SK-N-SH (cell line): ENCODE data around the gene RPS10. TPM values are rescaled to one million over a fixed set of nuclear protein-coding genes. Genes with fewer than 3 reads are reported as not detected.

Source experiments
- CTCF ChIA-PET: fragments of 300-600, 350-600 bp; formaldehyde crosslinking; extraction: SDS; loops from one replicate; lab custom pipeline; 2021; lab: Yijun Ruan, JAX
- POLR2A ChIA-PET: fragments of 350-600 bp; sonication (Branson Sonifier 250); formaldehyde crosslinking; extraction: SDS; loops from one replicate; lab custom pipeline; 2020; ENCODE audit warnings: antibody characterized with exemption, inconsistent platforms; lab: Yijun Ruan, JAX
- DNase-seq: peaks from one replicate; pipeline ENCODE4 v3.0.0; 2012
- H2AFZ ChIP-seq: fragments of 200-600 bp; sonication (generic); 2 replicates; pipeline ENCODE4 v1.8.1; 2016; ENCODE audit warnings: antibody characterized with exemption, mild to moderate bottlenecking, low read depth
- H3F3A ChIP-seq: fragments of 200-600 bp; sonication (generic); replicated peaks from 2 replicates; pipeline ENCODE3; 2016; ENCODE audit warnings: antibody characterized with exemption, mild to moderate bottlenecking; ENCODE audit not compliant: insufficient read depth
- H3K27ac ChIP-seq, 2 experiments: fragments of 200-500 bp in 1 of 2; fragments of 200-600 bp in 1 of 2; sonication (Bioruptor generic) in 1 of 2; sonication (generic), shearing (Covaris generic) in 1 of 2; 2 replicates each; pipeline versions ENCODE4 v1.5.1 to v1.6.1; 2014 to 2016; ENCODE audit warnings: low read depth in 2 of 2, inconsistent platforms in 1 of 2, low read length in 1 of 2, mild to moderate bottlenecking in 1 of 2, mixed read lengths in 1 of 2
- H3K27me3 ChIP-seq: fragments of 200-600 bp; sonication (generic), shearing (Covaris generic); 2 replicates; pipeline ENCODE4 v1.6.1; 2016; ENCODE audit warnings: mixed run types; ENCODE audit not compliant: insufficient read depth
- H3K36me3 ChIP-seq, 2 experiments: fragments of 200-500 bp in 1 of 2; fragments of 200-600 bp in 1 of 2; sonication (Bioruptor generic) in 1 of 2; sonication (generic) in 1 of 2; replicated peaks in 1 of 2; 2 replicates each; pipeline versions ENCODE3 to v1.5.1; 2014 to 2016; ENCODE audit warnings: low read length in 1 of 2, mild to moderate bottlenecking in 1 of 2; ENCODE audit not compliant: insufficient read depth in 2 of 2, control insufficient read depth in 1 of 2
- H3K4me1 ChIP-seq, 2 experiments: fragments of 200-500 bp in 1 of 2; fragments of 200-600 bp in 1 of 2; sonication (Bioruptor generic) in 1 of 2; sonication (generic), shearing (Covaris generic) in 1 of 2; 2 replicates each; pipeline versions ENCODE4 v1.5.1 to v1.6.1; 2014 to 2016; ENCODE audit warnings: low read depth in 1 of 2, low read length in 1 of 2, mixed run types in 1 of 2; ENCODE audit not compliant: insufficient read depth in 2 of 2, control insufficient read depth in 1 of 2
- H3K4me2 ChIP-seq: fragments of 200-600 bp; sonication (generic), shearing (Covaris generic); 2 replicates; pipeline ENCODE4 v1.6.1; 2017; ENCODE audit warnings: mixed run types
- H3K4me3 ChIP-seq, 2 experiments: fragments of 200-500 bp in 1 of 2; fragments of 200-600 bp in 1 of 2; sonication (Bioruptor generic) in 1 of 2; sonication (generic), shearing (Covaris generic) in 1 of 2; 2 replicates each; pipeline versions ENCODE4 v1.5.1 to v1.8.1; 2014 to 2016; ENCODE audit warnings: low read depth in 2 of 2, inconsistent platforms in 1 of 2, low read length in 1 of 2, mild to moderate bottlenecking in 1 of 2, mixed read lengths in 1 of 2, moderate library complexity in 1 of 2
- H3K79me2 ChIP-seq: fragments of 200-600 bp; sonication (generic); 2 replicates; pipeline ENCODE4 v1.8.1; 2017; ENCODE audit warnings: mild to moderate bottlenecking; ENCODE audit not compliant: insufficient read depth
- H3K9ac ChIP-seq: fragments of 200-600 bp; sonication (generic); 2 replicates; pipeline ENCODE4 v1.6.1; 2017; ENCODE audit warnings: mixed run types
- H3K9me2 ChIP-seq: fragments of 200-600 bp; sonication (generic); 2 replicates; pipeline ENCODE4 v1.6.1; 2017; ENCODE audit warnings: mixed run types
- H3K9me3 ChIP-seq: fragments of 200-600 bp; sonication (generic); 2 replicates; pipeline ENCODE4 v1.6.1; 2017; ENCODE audit warnings: mixed run types, mild to moderate bottlenecking, moderate library complexity
- H4K20me1 ChIP-seq: fragments of 200-600 bp; sonication (generic); 2 replicates; pipeline ENCODE4 v1.6.1; 2017; ENCODE audit warnings: mild to moderate bottlenecking, mixed run types; ENCODE audit not compliant: insufficient read depth
- CHD2 ChIP-seq: fragments of 150-350 bp; IDR thresholded peaks from 2 replicates; pipeline ENCODE4 v1.6.1; 2018; ENCODE audit warnings: low read length; ENCODE audit not compliant: partially characterized antibody
- ELF1 ChIP-seq: IDR thresholded peaks from 2 replicates; pipeline ENCODE4 v1.4.0; 2012
- EP300 ChIP-seq, 2 experiments: IDR thresholded peaks; 2 replicates each; pipeline versions ENCODE4 v1.4.0 to v1.6.1; 2012; ENCODE audit warnings: borderline replicate concordance in 1 of 2, low read depth in 1 of 2, low read length in 1 of 2
- FOSL2 ChIP-seq: IDR thresholded peaks from 2 replicates; pipeline ENCODE4 v1.4.0; 2012; ENCODE audit warnings: low read depth, mild to moderate bottlenecking, moderate library complexity, borderline replicate concordance
- GABPA ChIP-seq: IDR thresholded peaks from 2 replicates; pipeline ENCODE4 v1.4.0; 2012; ENCODE audit warnings: low read depth, mild to moderate bottlenecking
- GATA2 ChIP-seq: sonication (generic); formaldehyde crosslinking; IDR thresholded peaks from 2 replicates; pipeline ENCODE4 v1.5.0; 2020; ENCODE audit warnings: mild to moderate bottlenecking, missing genetic modification reagents
- JUND ChIP-seq: IDR thresholded peaks from 2 replicates; pipeline ENCODE4 v1.4.0; 2012
- MEF2A ChIP-seq: IDR thresholded peaks from 2 replicates; pipeline ENCODE4 v1.4.0; 2012; ENCODE audit warnings: low read depth, borderline replicate concordance
- MXI1 ChIP-seq: IDR thresholded peaks from 2 replicates; pipeline ENCODE4 v1.6.1; 2012; ENCODE audit warnings: mild to moderate bottlenecking, low read depth, low read length, improper control_type of control experiment
- NFIC ChIP-seq: IDR thresholded peaks from 2 replicates; pipeline ENCODE4 v1.4.0; 2012; ENCODE audit warnings: borderline replicate concordance
- RAD21 ChIP-seq: IDR thresholded peaks from 2 replicates; pipeline ENCODE4 v1.6.1; 2012; ENCODE audit warnings: mild to moderate bottlenecking, low read length
- SMC3 ChIP-seq: IDR thresholded peaks from 2 replicates; pipeline ENCODE4 v1.6.1; 2012; ENCODE audit warnings: low read depth, low read length, improper control_type of control experiment
- TAF1 ChIP-seq: IDR thresholded peaks from 2 replicates; pipeline ENCODE4 v1.6.1; 2012; ENCODE audit warnings: low read depth, mild to moderate bottlenecking, low read length, moderate library complexity, borderline replicate concordance
- TCF12 ChIP-seq: IDR thresholded peaks from 2 replicates; pipeline ENCODE4 v1.4.0; 2012
- TEAD4 ChIP-seq: IDR thresholded peaks from 2 replicates; pipeline ENCODE4 v1.4.0; 2012; ENCODE audit warnings: mild to moderate bottlenecking, borderline replicate concordance; ENCODE audit not compliant: insufficient read depth
- WGBS: methylation state at CpG from one replicate; pipeline ENCODE4 v1.1.6; 2017; ENCODE audit warnings: low lambda C conversion rate; 5-methylcytosine and 5-hydroxymethylcytosine counted together
- polyA plus RNA-seq, 3 experiments: library from polyadenylated mRNA; depleted of rRNA; stranded (reverse); fragments of >200 nt; gene quantifications; 2 replicates each; pipeline ENCODE4 v1.2.3, GENCODE V29; 2012
- TF ChIP-seq, protein P1 (sequence below): IDR thresholded peaks from 2 replicates; pipeline ENCODE4 v1.6.1; 2012; ENCODE audit warnings: mild to moderate bottlenecking, low read depth, low read length, moderate library complexity
- TF ChIP-seq, protein P2 (sequence below): fragments of 150-350 bp; IDR thresholded peaks from 2 replicates; pipeline ENCODE4 v1.6.1; 2017; ENCODE audit warnings: antibody characterized with exemption, low read length, low read depth, borderline replicate concordance
- TF ChIP-seq, protein P3 (sequence below): IDR thresholded peaks from 2 replicates; pipeline ENCODE4 v1.4.0; 2012; ENCODE audit warnings: low read depth, borderline replicate concordance
- TF ChIP-seq, protein P4 (sequence below): IDR thresholded peaks from 2 replicates; pipeline ENCODE4 v1.4.0; 2012; ENCODE audit warnings: low read depth

RPS10 gene
- polyA plus RNA-seq, 1 of the 3 experiments (the other 2 are of a cell fraction): 4,475 TPM

DNA sequence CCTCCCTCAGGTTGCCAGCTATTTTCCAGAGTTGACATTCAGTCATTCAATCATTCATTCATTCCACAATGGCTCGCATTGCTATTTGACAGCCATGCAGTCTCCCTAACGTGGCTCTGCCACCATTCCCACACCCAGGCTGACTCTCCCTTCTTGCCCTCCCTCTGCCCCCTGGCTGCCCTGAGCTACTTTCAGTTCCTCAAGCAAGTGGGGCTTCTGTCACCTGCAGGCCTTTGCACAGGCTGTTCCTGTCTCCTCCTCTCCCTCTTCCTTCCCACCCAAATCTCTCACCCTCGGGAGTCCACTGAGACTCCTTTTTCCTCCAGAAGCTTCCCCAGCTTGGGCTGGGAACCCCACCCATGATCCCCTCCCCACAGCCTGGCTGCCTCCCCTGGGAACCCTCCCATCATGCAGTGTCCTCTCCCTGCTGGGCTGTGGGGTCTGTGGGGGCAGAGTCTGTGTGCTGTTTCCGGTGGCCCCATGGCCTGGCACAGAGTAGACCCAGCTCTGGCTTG, 42.6 kb upstream of the RPS10 start:
- no peak overlapping the region for H3K27ac ChIP-seq
- H3K4me2 ChIP-seq: no peak overlapping the region
- no peak overlapping the region for H2AFZ ChIP-seq
- H3K4me3 ChIP-seq: no peak overlapping the region
- H3K27me3 ChIP-seq: no peaks in the 10 kb centered on the region; the same call in 1 of the 2 replicates
- TF ChIP-seq, protein P1, sequence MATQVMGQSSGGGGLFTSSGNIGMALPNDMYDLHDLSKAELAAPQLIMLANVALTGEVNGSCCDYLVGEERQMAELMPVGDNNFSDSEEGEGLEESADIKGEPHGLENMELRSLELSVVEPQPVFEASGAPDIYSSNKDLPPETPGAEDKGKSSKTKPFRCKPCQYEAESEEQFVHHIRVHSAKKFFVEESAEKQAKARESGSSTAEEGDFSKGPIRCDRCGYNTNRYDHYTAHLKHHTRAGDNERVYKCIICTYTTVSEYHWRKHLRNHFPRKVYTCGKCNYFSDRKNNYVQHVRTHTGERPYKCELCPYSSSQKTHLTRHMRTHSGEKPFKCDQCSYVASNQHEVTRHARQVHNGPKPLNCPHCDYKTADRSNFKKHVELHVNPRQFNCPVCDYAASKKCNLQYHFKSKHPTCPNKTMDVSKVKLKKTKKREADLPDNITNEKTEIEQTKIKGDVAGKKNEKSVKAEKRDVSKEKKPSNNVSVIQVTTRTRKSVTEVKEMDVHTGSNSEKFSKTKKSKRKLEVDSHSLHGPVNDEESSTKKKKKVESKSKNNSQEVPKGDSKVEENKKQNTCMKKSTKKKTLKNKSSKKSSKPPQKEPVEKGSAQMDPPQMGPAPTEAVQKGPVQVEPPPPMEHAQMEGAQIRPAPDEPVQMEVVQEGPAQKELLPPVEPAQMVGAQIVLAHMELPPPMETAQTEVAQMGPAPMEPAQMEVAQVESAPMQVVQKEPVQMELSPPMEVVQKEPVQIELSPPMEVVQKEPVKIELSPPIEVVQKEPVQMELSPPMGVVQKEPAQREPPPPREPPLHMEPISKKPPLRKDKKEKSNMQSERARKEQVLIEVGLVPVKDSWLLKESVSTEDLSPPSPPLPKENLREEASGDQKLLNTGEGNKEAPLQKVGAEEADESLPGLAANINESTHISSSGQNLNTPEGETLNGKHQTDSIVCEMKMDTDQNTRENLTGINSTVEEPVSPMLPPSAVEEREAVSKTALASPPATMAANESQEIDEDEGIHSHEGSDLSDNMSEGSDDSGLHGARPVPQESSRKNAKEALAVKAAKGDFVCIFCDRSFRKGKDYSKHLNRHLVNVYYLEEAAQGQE: no peak
- no peak for TF ChIP-seq GATA2 (CRISPR knock-in tag)
- no peak for TF ChIP-seq TAF1
- TF ChIP-seq, protein P2, sequence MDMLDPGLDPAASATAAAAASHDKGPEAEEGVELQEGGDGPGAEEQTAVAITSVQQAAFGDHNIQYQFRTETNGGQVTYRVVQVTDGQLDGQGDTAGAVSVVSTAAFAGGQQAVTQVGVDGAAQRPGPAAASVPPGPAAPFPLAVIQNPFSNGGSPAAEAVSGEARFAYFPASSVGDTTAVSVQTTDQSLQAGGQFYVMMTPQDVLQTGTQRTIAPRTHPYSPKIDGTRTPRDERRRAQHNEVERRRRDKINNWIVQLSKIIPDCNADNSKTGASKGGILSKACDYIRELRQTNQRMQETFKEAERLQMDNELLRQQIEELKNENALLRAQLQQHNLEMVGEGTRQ: no peak
- no peak for TF ChIP-seq RAD21
- TF ChIP-seq FOSL2: no peak
- no peak for TF ChIP-seq TEAD4
- no peak for TF ChIP-seq ELF1
- TF ChIP-seq, protein P3, sequence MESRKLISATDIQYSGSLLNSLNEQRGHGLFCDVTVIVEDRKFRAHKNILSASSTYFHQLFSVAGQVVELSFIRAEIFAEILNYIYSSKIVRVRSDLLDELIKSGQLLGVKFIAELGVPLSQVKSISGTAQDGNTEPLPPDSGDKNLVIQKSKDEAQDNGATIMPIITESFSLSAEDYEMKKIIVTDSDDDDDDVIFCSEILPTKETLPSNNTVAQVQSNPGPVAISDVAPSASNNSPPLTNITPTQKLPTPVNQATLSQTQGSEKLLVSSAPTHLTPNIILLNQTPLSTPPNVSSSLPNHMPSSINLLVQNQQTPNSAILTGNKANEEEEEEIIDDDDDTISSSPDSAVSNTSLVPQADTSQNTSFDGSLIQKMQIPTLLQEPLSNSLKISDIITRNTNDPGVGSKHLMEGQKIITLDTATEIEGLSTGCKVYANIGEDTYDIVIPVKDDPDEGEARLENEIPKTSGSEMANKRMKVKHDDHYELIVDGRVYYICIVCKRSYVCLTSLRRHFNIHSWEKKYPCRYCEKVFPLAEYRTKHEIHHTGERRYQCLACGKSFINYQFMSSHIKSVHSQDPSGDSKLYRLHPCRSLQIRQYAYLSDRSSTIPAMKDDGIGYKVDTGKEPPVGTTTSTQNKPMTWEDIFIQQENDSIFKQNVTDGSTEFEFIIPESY: no peak
- TF ChIP-seq, protein P4, sequence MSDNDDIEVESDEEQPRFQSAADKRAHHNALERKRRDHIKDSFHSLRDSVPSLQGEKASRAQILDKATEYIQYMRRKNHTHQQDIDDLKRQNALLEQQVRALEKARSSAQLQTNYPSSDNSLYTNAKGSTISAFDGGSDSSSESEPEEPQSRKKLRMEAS: no peak
- TF ChIP-seq MEF2A: no peak
- no peak for TF ChIP-seq JUND
- TF ChIP-seq GABPA: no peak
- TF ChIP-seq TCF12: no peak
- no peak for TF ChIP-seq SMC3
- no peak for TF ChIP-seq EP300 (IDR thresholded peaks at IDR 0.05; ENCODE audit: borderline replicate concordance in 1 of 2, low read depth in 1 of 2, low read length in 1 of 2)
- no peak for TF ChIP-seq MXI1
- TF ChIP-seq NFIC: no peak
- TF ChIP-seq CHD2: no peak
- TF ChIP-seq, all 33 proteins: peak for 0
- no peak for DNase-seq
- H3K9ac ChIP-seq: no peak overlapping the region
- no peaks in the 10 kb centered on the region for H3F3A ChIP-seq
- WGBS: 84% methylated on average over 4 of the region's 4 CpGs
- ChIA-PET CTCF (interaction anchor here (2.5 to 6.1 kb wide), 2 partner anchors 9 to 141 kb away, joined by 13 to 28 read pairs; no protein-coding TSS in a partner anchor), POLR2A (no interaction called here)
- peaks cover 0 to 5% of the 10 kb centered on the region in 2 experiments; a peak in 1 of 4 replicates for H3K4me1 ChIP-seq
- H3K9me3 ChIP-seq: no peaks in the 10 kb centered on the region
- no peaks in the 10 kb centered on the region for H3K79me2 ChIP-seq
- H3K9me2 ChIP-seq: no peaks in the 10 kb centered on the region
- H3K36me3 ChIP-seq: no peaks in the 10 kb centered on the region
- H4K20me1 ChIP-seq: no peaks in the 10 kb centered on the region
